ENCODE data around the gene SSRP1. TPM values are rescaled to one million over a fixed set of nuclear protein-coding genes. Genes with fewer than 3 reads are reported as not detected.
"Not testable (repeated sequence)": the region's sequence is repeated elsewhere in the genome, so short reads cannot be mapped to it uniquely, and the experiment has no call there.

SSRP1 gene
- total RNA-seq, 2 experiments from 2014 or later = 311 to 314 TPM

DNA sequence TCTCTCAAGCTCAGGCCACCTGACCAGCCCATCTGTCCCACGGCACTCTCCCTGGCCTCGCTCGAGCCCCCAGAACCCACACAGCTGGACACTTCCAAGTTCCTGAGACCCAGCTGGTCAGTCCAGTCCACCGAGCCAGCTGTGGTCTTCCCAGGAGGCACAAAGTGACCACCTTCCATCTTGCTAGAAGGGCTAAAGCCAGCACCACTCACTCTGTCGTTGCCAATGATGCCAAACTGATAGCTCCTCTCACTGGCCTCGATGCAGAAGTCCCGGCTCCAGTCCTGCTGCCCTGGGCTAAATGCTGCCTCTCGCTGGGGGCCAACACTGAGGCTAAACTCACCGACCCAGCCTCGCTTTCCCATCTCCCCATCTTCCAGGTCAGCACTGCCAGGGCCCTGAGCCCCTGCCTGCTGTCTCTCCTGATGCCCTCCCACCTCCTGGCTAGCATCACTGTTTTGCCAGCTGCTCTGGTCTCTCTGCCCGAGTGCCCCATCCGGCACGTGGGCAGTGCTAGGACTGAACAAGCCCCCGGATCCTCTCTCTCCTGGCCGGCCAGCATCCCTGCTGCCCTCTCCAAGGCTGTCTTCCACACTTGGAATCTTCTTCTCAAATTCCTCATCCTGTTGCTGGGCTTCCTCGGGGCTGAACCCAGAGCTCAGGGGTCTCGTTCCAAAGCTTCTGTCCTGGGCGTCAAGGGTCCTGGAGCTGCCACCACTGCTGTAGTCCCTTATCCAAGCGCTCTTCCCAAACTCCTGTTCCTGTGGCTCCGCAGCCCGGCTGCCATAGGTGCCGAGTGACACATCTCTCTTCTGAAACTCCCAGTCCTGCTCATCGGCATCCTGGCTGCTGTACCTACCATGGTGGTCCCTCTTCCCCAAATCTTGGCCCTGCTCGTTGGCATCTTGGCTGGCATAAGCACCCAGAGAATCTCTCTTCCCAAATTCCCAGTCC, 26.3 kb downstream of the SSRP1 start:
- CTCF ChIA-PET = no interaction called here

DNA sequence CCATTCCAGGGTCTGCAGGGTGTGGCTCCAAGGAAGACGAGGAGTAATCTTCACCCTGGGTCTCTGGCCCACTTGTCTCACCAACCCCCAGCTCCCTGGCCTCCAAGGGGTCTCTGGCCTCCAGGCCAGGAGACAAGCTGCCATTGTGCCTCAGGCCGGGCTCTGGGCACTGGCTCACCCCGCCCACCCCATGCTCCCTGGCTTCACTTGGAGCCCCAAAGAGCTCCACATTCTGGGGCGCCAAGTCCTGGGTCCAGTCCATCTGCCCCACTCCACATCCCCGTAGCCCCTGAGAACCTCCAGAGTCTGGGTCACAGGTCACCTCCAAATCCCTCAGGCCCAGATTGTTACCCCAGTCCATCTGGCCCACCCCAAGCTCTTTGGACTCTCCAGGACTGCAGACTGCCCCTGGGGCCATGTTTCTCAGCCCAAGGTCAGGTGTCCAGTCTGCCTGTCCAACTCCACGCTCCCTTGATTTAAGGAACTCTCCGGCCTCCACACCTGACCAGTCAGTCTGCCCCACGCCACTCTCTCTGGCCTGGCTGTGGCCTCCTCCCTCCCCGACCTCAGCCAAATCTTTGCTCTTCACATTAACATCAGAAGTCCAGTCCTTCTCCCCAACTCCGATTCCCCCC, 27.1 kb downstream of the SSRP1 start:
- POLR2A ChIA-PET = no interaction called here
- CTCF ChIA-PET = no interaction called here

More for the DNA sequence above, 26.3 kb downstream of the SSRP1 start:
- POLR2A ChIA-PET = no interaction called here

DNA sequence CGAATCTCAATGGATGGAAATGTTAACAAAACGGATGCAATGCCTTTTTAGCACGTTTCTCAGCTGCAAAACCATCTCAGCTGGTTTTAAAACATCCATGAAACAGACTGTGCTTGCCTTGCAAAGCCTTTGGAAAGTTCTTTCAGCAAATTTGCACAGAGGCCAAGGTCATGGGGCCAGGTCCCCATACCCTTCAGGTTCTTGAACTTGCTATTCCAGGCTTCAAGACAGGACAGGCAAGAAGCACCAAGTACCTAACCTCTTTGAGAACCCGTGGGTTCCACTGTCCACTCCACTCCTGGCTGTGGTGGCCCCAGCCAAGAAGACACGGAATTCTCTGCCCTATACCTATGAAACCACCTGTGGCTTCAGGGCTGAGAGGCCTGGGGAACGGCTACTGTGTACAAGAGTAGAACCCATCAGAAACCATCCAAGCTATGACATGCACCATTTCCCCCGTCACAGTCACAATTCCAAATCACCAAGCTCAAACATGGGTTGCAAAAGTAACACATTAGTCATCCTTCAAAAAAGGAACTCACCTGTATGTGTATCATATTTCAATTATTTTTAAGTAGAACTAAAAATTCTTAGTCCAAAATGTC, 27.9 kb downstream of the SSRP1 start:
- CTCF ChIA-PET = no interaction called here
- POLR2A ChIA-PET = no interaction called here

DNA sequence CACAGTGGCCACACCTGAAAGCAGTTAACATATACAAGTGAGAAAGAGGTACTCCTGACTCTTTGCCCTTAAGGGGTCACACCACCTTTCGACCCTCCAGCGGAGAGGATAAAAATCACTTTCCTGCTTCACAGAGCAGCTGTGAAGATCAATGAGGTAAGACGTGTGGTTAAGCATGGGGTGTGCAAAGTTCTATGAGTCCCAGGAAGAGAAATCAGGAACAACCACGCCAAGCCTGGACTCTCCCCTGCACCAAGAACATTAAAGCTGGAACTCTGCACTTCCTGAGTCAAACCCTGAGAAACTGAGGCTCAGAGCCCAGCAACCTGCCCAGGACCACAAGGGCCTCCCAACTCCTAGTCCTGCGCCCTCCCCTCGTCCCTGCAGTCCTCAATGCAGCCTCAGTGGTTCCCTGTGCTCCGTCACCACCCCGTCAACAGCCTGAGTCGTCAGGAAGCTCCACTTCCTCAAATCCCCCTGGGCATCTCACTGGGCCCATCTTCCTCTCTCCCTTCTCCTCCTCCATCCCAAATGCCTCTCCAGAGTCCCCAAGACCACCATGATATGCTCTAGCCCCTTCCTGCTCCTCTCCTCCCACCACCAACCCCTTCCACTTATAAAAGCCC, 28.6 kb downstream of the SSRP1 start:
- POLR2A ChIA-PET = no interaction called here
- CTCF ChIA-PET = interaction anchor here (0.5 kb wide), 1 partner anchor 268 kb away, joined by 4 read pairs; no protein-coding TSS in a partner anchor

DNA sequence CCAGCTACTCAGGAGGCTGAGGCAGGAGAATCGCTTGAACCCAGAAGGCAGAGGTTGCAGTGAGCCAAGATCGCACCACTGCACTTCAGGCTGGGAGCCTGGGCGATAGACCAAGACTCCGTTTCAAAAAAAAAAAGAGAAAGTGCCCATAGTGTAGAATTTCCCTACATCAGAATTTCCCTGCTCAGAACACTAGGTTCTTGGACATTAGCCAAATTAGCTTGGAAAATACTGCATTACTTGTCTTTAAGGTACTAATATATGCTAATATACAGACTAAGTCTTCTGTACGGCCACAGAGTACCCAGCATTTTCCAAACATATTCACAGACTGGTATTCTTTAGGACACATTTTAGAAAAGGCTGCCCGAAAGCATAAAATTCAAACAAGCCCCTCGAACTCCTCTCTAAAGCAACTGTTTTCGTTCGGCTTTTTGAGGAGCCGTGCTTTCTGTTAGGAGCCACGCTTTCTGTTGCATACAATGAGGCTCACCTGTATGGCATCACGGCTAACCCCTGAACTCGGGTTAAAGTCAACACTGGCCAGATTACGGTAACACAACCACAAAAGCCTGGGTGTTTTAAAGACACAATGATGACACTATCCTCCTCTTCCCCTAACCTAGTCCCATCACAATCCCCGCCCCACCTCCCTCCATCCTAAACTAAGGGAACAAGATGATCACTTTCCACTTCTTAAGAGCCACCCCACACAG, 29.4 kb downstream of the SSRP1 start:
- POLR2A ChIA-PET = no interaction called here
- CTCF ChIA-PET = interaction anchor here (0.5 kb wide), 1 partner anchor 269 kb away, joined by 4 read pairs; no protein-coding TSS in a partner anchor

DNA sequence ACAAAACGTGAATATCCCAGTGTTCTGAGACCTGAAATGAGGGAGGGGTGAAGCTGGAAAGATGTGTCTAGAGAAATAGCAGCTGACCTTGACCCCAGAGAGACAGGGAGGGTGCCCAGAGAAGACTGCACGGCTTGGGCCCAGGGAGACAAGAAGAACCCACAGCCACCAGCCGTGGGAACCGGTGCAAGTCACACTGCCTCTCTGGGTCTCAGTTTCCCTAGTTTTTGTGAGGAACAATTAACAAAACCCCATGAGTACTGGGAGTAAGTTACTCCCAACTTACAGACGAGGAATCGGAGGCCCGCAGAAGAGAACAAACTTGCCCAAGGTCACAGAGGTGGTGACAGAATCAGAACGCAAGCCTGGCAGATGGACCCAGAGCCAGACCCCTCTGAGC, 30.2 kb downstream of the SSRP1 start:
- ChIA-PET POLR2A (no interaction called here), CTCF (no interaction called here)

DNA sequence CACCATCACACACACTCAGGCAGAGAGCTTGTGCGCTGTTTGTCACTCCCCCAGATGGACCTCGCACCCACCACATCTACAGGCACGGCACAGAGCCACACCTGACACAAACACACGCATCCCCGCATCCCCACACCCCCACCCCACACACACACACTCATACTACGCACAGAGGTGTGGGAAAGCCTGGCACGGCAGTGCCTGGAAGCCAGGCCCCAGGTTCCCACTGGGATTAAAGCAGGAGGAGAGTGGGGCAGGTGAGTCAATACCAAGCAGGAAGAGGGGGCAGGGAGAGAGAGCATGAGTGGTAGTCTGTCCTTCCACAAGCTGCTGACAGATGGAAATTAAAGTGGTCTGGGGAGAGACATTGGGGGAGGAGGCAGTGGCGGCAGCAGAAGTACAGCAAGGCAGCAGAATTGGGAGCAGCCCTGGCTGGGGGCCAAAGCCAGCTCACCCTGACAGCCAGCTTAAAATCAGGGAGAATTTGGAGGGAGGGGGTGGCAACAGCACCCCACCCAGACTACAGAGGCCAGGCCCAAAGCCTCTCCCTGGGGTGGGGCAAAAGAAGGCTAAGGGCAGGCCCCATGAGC, 31.6 kb downstream of the SSRP1 start:
- ChIA-PET POLR2A (no interaction called here), CTCF (interaction anchor here (0.6 kb wide), 1 partner anchor 11 kb away, joined by 4 read pairs; no protein-coding TSS in a partner anchor)

DNA sequence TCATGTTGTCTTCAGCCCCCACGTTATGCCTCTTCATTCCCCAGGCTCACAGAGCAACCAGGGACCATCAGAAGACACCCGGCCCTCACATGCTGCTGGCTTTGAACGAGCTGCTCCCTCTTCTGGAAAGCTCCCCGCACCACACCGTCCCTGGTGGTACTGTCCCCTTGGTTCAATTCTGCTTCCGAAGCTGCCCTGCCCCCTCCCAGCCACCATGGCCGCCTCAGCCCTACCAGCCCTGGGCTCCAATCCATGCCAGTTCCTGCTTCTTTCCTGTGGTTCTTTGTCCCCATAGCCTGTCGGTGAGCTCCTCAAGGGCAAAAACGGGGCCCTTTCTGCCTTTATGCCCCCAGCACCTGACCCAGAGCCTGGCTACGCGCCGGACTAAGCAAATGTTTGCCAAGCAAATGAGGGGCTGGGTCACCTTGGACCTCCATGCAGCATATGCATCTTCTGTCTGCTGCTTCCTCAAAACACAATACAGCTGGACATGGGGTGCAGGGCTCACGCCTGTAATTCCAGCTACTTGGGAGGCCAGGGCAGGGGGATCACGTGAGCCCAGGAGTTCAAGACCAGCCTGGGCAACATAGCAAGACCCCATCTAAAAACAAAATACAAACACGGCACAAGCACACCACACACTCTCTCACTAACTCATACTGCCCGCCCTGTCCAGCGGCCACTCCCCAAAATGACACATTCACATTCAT, 32.3 kb downstream of the SSRP1 start:
- CTCF ChIA-PET = interaction anchor here (0.6 kb wide), 1 partner anchor 10 kb away, joined by 4 read pairs; no protein-coding TSS in a partner anchor

DNA sequence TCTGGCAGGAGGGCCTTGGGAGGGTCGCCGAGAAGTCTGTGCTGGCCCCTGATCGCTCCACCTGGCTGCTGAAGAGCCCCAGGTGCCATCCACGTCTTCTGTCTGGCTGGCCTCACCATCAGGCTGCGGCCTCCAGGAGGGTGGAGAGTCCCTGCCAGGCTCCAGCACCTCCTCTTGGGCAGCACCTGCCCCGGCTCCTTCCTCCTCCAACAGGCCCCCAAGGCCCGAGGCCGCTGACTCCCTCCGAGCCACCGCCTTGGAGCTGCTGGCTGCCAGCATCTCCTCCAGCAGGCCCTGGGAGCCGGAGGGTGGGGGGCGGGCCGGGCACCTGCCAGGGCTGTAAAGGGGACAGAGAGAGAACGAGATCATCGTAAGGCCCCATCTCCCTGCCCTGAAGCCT, 33.2 kb downstream of the SSRP1 start:
- CTCF ChIA-PET = no interaction called here
- POLR2A ChIA-PET = no interaction called here

More for the DNA sequence above, 32.3 kb downstream of the SSRP1 start:
- POLR2A ChIA-PET = no interaction called here

DNA sequence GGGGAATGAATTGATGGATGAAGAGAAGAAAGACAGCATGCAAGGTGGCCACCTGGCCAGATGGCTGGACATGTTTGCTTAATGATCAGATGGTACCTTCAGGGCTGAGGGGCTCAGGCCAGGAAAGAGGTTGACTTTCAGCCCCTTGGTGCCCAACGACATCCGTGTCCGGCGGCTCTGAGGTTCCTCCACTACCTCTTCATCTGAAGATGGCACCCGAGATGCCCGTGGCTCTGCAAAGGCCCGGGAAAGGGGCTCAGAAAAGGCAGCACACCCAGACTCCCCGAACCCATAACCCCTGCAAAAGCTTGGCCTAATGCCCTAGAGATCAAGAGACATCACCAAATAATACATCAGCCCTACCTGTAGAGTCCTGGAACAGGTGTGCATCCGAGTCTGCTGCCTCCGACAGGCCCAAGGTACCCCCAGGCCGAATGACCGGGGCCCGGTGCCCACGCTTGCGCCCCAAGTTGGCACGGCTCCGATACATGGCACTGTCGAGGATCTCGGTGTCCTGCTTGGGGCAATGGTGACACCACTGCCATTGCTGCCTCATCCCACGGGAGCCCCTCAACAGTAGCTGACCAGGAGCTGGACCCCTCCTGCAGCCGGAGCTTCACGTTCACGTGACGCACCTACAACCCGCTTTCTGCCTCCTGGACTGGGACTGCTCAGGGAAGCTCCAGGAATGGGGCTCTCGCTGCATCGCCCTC, 33.8 kb downstream of the SSRP1 start:
- POLR2A ChIA-PET = no interaction called here
- CTCF ChIA-PET = no interaction called here

DNA sequence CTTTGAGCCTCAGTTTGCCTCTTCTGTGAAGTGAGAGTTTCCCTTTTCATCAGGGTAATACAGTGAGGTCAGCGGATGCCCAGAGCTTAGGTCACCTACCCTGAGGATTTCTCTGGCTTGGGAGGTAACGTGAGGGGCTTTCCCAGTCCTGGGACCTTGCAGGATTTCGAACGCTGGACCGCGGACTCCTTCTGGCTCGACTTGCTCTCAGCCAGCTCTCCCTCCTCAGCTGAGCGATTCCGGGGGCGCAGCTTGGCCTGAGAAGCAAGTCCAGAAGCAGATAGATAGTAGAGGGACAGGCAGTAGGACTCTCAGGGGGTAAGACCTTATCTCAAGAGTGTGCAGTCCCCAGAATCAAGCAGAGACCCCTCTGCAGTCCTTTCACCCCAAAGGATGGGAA, 34.9 kb downstream of the SSRP1 start:
- ChIA-PET CTCF (no interaction called here), POLR2A (no interaction called here)

DNA sequence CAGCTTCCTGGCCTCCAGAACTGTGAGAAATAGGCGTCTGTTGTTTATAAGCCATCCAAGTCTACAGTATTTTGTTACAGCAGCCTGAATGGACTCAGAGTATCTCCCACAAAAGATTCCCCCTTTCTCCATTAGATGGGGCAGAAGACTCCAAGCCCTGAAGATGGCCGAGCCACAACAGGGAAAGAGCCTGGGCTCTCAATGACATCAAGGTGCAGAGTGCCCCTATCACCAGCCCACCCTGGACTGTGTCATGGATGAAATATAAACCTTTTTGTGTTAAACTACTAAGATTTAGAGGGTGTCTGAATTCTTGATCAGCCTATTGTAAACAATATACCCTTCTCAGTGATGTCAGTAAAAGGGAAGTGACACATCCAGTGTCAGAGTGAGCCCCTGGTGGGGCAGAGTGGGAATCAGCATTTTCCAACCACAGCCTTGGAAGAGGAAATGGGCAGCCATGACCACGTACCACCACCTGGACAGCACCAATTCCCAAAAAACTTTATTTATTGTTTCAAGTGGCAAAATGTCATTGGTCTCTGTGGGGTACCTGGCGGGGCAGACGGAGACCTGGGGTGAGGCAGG, 36.4 kb downstream of the SSRP1 start:
- POLR2A ChIA-PET = no interaction called here

DNA sequence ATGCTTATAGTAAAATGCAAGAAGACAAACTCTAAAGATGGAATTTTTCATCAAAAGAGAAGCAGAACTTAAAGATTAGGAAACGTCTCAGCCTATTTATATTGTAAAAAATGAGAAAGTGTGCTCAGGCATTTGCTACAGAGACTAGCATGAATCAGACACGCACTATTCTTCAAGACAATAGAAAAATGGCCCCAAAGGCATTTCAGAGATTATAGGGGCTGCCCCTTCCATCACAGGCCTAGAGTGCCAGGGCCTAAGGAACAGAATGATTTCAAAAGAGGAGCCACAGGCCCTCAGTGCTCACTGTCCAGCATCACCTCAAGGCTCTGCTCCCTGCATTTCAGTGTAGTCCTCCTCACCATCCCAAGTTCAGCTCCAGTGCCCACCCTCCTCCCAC, 38.5 kb downstream of the SSRP1 start:
- ChIA-PET CTCF (no interaction called here), POLR2A (no interaction called here)

More for the DNA sequence above, 36.4 kb downstream of the SSRP1 start:
- CTCF ChIA-PET = interaction anchor here (0.7 kb wide), 1 partner anchor 144 kb away, joined by 4 read pairs; no protein-coding TSS in a partner anchor

DNA sequence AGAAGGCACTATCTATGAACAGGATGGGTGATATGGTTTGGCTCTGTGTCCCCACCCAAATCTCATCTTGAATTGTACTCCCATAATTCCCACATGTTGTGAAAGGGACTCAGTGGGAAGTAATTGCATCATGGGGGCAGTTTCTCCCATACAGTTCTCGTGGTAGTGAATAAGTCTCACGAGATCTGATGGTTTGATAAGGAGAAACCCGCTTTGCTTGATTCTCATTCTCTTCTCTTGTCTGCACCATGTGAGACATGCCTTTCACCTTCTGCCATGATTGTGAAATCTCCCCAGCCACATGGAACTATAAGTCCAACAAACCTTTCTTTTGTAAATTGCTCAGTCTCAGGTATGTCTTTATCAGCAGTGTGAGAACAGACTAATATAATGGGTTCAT, 39.5 kb downstream of the SSRP1 start:
- CTCF ChIA-PET, POLR2A ChIA-PET: not testable (repeated sequence)

DNA sequence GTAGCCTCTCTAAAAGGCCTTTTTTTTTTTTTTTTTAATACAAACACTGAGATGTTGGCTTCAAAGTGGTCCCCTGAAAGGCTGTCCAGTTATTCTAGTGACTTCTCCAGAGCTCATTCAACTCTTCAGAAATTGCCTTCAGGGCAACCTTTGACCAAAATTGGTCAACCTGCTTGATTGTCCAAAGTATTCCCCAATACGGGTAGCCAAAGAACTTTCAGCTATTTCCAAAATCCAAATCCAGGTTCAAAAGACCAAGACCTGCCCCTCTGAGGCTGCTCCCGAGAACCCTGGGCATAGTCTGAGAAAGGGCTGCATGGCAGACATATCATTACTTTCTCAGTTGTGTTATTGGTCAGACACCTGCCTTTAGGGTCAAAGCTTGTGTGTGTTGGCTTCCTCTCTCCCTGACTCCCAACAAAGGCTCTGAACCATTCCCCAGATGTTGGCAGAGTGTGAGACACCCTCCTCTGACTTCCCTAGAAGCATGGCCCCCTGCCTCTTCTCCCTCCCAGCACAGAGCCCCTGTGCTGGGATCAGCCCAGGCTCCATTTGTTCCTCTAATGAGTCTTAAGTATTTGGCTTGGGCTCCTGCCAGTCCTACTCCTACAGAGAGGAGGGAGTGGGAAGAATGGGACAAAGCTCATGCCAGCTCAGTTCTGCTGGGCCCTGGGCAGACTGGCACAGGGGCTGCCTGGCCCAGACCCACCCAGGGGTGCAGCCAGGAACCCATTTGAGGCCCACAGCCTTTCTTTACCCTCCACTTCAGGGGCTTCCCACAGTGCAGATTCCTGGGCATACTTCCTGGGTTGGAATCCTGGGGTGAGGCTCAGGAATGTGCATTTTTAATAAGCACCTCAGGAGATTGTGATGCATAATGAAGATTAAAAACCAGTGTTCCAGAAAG, 41.2 kb downstream of the SSRP1 start:
- CTCF ChIA-PET = interaction anchor here (0.6 kb wide), 1 partner anchor 1275 kb away, joined by 4 read pairs; no protein-coding TSS in a partner anchor
- POLR2A ChIA-PET = no interaction called here

DNA sequence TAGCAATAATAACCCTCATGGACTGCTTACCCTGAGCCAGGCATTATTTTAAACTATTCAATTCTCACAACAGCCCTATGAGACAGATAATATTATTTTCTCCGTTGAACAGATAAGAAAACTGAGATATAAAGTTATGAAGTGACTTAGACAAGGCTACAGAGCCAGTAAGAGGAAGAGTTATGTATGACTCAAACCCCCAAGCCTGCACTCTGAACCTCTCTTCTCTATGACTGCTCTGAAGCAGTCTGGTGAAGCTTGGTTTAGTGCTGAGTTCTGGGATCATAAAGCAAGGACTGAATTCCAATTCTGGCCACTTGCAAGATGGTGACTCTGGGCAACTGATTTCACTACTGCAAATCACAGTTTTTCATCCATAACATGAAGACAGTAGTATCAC, 45.4 kb downstream of the SSRP1 start:
- ChIA-PET POLR2A (no interaction called here), CTCF (no interaction called here)

Data from activated CD8-positive, alpha-beta memory T cell treated with anti-CD3 and anti-CD28 coated beads for 36 hours (primary cell).